Measurements from ENCODE around the gene RHOF. TPM values are rescaled to one million over a fixed set of nuclear protein-coding genes. Genes with fewer than 3 reads are reported as not detected.

Gene RHOF
- total RNA-seq, 1 experiment from 2014 or later: 116 TPM

DNA sequence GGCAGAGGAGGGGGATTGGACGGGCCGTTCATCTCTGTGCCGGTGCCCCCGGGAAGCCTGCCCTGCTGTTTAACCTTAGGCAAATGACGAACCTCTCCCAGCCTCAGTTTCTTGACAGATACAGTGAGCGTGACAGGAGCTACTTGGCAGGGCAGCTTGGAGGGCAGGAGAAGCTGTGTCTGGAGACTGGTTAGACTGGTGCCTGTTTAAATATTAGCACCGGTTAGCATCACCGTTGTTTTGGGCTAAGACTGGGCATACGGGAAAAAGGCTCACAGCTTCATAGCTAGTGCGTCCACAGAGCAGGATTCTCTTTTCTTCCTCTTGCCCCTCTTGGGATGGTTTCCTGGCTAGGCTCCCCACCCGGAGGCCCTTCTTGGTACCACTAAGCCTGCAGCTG is 38.7 kb downstream of the RHOF start:
- no TSS peak for BruUV-seq (replicated peaks)
- no peak overlapping the region for H2AFZ ChIP-seq (ENCODE audit: low read depth, low read length, poor library complexity, severe bottlenecking)
- RAD21 ChIA-PET (ENCODE audit: low non-redundant PET in 1 of 2, low total read pairs in 2 of 2, uncharacterized antibody in 2 of 2, unreplicated experiment in 2 of 2): no interaction called here
- no peaks in the 10 kb centered on the region for H3K27me3 ChIP-seq (ENCODE audit: insufficient read depth, low read length)
- no peak for ATAC-seq
- no peaks in the 10 kb centered on the region for H3K9me3 ChIP-seq (ENCODE audit: control insufficient read depth in 1 of 2, insufficient read depth in 1 of 2, low read depth in 1 of 2, low read length in 2 of 2)
- intact Hi-C loops (cut with micrococcal nuclease): no loop called here
- POLR2A ChIA-PET: no interaction called here
- no peak overlapping the region for H3K27ac ChIP-seq (ENCODE audit: low read depth, low read length)
- H3K36me3 ChIP-seq (ENCODE audit: control insufficient read depth in 1 of 2, insufficient read depth in 2 of 2, low read length in 2 of 2): peaks cover 4 to 10% of the 10 kb centered on the region in 2 experiments; a peak in 3 of 4 replicates
- no peaks in the 10 kb centered on the region for H3K79me2 ChIP-seq (ENCODE audit: insufficient read depth, low read length)
- CTCF ChIA-PET: no interaction called here
- no peak for TF ChIP-seq CBX3 (IDR thresholded peaks at IDR 0.05; ENCODE audit: low read depth)
- no peak for TF ChIP-seq ELF1 (IDR thresholded peaks at IDR 0.05; ENCODE audit: borderline replicate concordance, low read depth)
- no peak for TF ChIP-seq ZNF274 (IDR thresholded peaks at IDR 0.05; ENCODE audit: low read depth, low read length)
- TF ChIP-seq RAD21 (IDR thresholded peaks at IDR 0.05; ENCODE audit: low read depth): no peak
- TF ChIP-seq, protein P1, sequence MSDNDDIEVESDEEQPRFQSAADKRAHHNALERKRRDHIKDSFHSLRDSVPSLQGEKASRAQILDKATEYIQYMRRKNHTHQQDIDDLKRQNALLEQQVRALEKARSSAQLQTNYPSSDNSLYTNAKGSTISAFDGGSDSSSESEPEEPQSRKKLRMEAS (IDR thresholded peaks at IDR 0.05): no peak
- TF ChIP-seq, protein P2, sequence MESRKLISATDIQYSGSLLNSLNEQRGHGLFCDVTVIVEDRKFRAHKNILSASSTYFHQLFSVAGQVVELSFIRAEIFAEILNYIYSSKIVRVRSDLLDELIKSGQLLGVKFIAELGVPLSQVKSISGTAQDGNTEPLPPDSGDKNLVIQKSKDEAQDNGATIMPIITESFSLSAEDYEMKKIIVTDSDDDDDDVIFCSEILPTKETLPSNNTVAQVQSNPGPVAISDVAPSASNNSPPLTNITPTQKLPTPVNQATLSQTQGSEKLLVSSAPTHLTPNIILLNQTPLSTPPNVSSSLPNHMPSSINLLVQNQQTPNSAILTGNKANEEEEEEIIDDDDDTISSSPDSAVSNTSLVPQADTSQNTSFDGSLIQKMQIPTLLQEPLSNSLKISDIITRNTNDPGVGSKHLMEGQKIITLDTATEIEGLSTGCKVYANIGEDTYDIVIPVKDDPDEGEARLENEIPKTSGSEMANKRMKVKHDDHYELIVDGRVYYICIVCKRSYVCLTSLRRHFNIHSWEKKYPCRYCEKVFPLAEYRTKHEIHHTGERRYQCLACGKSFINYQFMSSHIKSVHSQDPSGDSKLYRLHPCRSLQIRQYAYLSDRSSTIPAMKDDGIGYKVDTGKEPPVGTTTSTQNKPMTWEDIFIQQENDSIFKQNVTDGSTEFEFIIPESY (IDR thresholded peaks at IDR 0.05; ENCODE audit: extremely low read depth, insufficient replicate concordance, low read length): no peak
- no peak for TF ChIP-seq CEBPB (IDR thresholded peaks at IDR 0.05; ENCODE audit: low read depth)
- TF ChIP-seq, protein P3, sequence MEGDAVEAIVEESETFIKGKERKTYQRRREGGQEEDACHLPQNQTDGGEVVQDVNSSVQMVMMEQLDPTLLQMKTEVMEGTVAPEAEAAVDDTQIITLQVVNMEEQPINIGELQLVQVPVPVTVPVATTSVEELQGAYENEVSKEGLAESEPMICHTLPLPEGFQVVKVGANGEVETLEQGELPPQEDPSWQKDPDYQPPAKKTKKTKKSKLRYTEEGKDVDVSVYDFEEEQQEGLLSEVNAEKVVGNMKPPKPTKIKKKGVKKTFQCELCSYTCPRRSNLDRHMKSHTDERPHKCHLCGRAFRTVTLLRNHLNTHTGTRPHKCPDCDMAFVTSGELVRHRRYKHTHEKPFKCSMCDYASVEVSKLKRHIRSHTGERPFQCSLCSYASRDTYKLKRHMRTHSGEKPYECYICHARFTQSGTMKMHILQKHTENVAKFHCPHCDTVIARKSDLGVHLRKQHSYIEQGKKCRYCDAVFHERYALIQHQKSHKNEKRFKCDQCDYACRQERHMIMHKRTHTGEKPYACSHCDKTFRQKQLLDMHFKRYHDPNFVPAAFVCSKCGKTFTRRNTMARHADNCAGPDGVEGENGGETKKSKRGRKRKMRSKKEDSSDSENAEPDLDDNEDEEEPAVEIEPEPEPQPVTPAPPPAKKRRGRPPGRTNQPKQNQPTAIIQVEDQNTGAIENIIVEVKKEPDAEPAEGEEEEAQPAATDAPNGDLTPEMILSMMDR (IDR thresholded peaks at IDR 0.05 in 2 of 3, conservative IDR thresholded peaks at IDR 0.05 in 1 of 3; ENCODE audit: borderline replicate concordance in 1 of 3, insufficient read depth in 1 of 3, low read depth in 2 of 3, low read length in 2 of 3): no peak
- TF ChIP-seq POLR2AphosphoS5 (IDR thresholded peaks at IDR 0.05; ENCODE audit: low read depth, low read length): no peak
- TF ChIP-seq POLR2A (IDR thresholded peaks at IDR 0.05; ENCODE audit: borderline replicate concordance, extremely low read depth, insufficient read depth, insufficient read length): no peak
- TF ChIP-seq YY1 (IDR thresholded peaks at IDR 0.05; ENCODE audit: extremely low read depth, insufficient replicate concordance, low read depth, low read length): no peak
- TF ChIP-seq TCF7L2 (IDR thresholded peaks at IDR 0.05; ENCODE audit: borderline replicate concordance, extremely low read depth, insufficient read depth, insufficient read length): no peak
- H3K9me2 ChIP-seq (ENCODE audit: insufficient read depth): no peaks in the 10 kb centered on the region
- H3K9ac ChIP-seq (ENCODE audit: low read length): no peak overlapping the region
- no peaks in the 10 kb centered on the region for H4K20me1 ChIP-seq (ENCODE audit: insufficient read depth)
- H3K4me2 ChIP-seq (ENCODE audit: low read length): no peak overlapping the region
- H3K4me3 ChIP-seq (replicated peaks in 1 of 2; ENCODE audit: low read depth in 1 of 2, low read length in 2 of 2): no peak overlapping the region
- no peak for DNase-seq (ENCODE audit: low read depth, low spot score)
- H3K4me1 ChIP-seq (ENCODE audit: control insufficient read depth in 1 of 2, insufficient read depth in 2 of 2, low read length in 2 of 2): no peaks in the 10 kb centered on the region

All from HCT116 (cell line).